ENCODE data around the gene POLA1.

POLA1 gene

GRCh38 chrX:24658421-24658820 lies 35.3 kb upstream of the POLA1 start:
- Histone ChIP-seq H3K36me3 (replicated peaks; ENCODE audit: low read depth, low read length) (no peaks in the 10 kb centered on the region), H2AFZ (ENCODE audit: low read depth, low read length) (no peak overlapping the region), H3K4me2 (ENCODE audit: low read length) (no peak overlapping the region), H4K20me1 (ENCODE audit: insufficient read depth, low read length) (no peaks in the 10 kb centered on the region), H3K79me2 (ENCODE audit: low read length) (no peaks in the 10 kb centered on the region), H3K9ac (ENCODE audit: low read length) (no peak overlapping the region), H3K27ac (ENCODE audit: low read length) (no peak overlapping the region), H3K9me3 (ENCODE audit: insufficient read depth, low read length) (no peaks in the 10 kb centered on the region), H3K4me3 (ENCODE audit: low read length) (no peak overlapping the region), H3K27me3 (ENCODE audit: low read depth, low read length) (0 out of 2 replicates have a peak, but pooled peaks cover 3% of the 10 kb centered on the region), H3K4me1 (ENCODE audit: low read length) (no peaks in the 10 kb centered on the region)
- TF ChIP-seq EZH2phosphoT487 (IDR thresholded peaks at IDR 0.05; ENCODE audit: low read depth) (no peak), CTCF (IDR thresholded peaks at IDR 0.05; ENCODE audit: low read depth, low read length) (no peak)

- Histone ChIP-seq H3K4me1 (ENCODE audit: low read length) (no peaks in the 10 kb centered on the region), H3K27me3 (ENCODE audit: low read depth, low read length) (0 out of 2 replicates have a peak, but pooled peaks cover 3% of the 10 kb centered on the region), H2AFZ (ENCODE audit: low read depth, low read length) (no peak overlapping the region), H3K27ac (ENCODE audit: low read length) (no peak overlapping the region), H3K79me2 (ENCODE audit: low read length) (no peaks in the 10 kb centered on the region), H3K4me3 (ENCODE audit: low read length) (no peak overlapping the region), H4K20me1 (ENCODE audit: insufficient read depth, low read length) (no peaks in the 10 kb centered on the region), H3K9ac (ENCODE audit: low read length) (no peak overlapping the region), H3K4me2 (ENCODE audit: low read length) (no peak overlapping the region), H3K36me3 (replicated peaks; ENCODE audit: low read depth, low read length) (no peaks in the 10 kb centered on the region), H3K9me3 (ENCODE audit: insufficient read depth, low read length) (no peaks in the 10 kb centered on the region)
- TF ChIP-seq CTCF (IDR thresholded peaks at IDR 0.05; ENCODE audit: low read depth, low read length), result no peak
- TF ChIP-seq EZH2phosphoT487 (IDR thresholded peaks at IDR 0.05; ENCODE audit: low read depth), result no peak
Measured at GRCh38 chrX:24659106-24659505, 34.6 kb upstream of the POLA1 start.

GRCh38 chrX:24659646-24660045 lies 34.1 kb upstream of the POLA1 start:
- Histone ChIP-seq H3K4me2 (ENCODE audit: low read length) (no peak overlapping the region), H4K20me1 (ENCODE audit: insufficient read depth, low read length) (no peaks in the 10 kb centered on the region), H3K27me3 (ENCODE audit: low read depth, low read length) (0 out of 2 replicates have a peak, but pooled peaks cover 3% of the 10 kb centered on the region), H3K36me3 (replicated peaks; ENCODE audit: low read depth, low read length) (no peaks in the 10 kb centered on the region), H3K4me1 (ENCODE audit: low read length) (no peaks in the 10 kb centered on the region), H3K27ac (ENCODE audit: low read length) (no peak overlapping the region), H3K79me2 (ENCODE audit: low read length) (no peaks in the 10 kb centered on the region), H2AFZ (ENCODE audit: low read depth, low read length) (no peak overlapping the region), H3K9ac (ENCODE audit: low read length) (no peak overlapping the region), H3K4me3 (ENCODE audit: low read length) (no peak overlapping the region), H3K9me3 (ENCODE audit: insufficient read depth, low read length) (no peaks in the 10 kb centered on the region)
- TF ChIP-seq EZH2phosphoT487 (IDR thresholded peaks at IDR 0.05; ENCODE audit: low read depth), result no peak
- TF ChIP-seq CTCF (IDR thresholded peaks at IDR 0.05; ENCODE audit: low read depth, low read length), result no peak

DNA sequence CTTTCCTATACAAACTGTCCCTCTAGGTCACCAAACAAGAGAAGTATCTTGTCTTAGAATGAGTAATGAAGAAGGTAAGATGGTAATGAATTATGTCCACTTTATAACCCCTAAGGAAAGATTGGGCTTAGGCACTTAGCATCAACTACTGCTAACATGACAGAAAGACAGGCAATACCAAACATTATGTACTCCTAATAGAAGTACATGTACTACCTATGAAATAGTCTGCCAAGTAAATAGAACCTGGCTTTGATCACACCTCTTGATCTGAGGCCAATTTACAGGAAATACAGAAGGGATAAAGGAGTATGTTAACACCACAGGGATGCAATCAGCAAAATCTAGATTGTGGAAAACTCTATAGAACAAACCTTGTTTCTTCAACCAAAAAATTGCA lies 32.4 kb upstream of the POLA1 start:
- no peaks in the 10 kb centered on the region for H4K20me1 ChIP-seq (ENCODE audit: insufficient read depth, low read length)
- no peaks in the 10 kb centered on the region for H3K36me3 ChIP-seq (replicated peaks; ENCODE audit: low read depth, low read length)
- H3K9ac ChIP-seq (ENCODE audit: low read length), result no peak overlapping the region
- no peaks in the 10 kb centered on the region for H3K4me1 ChIP-seq (ENCODE audit: low read length)
- H3K4me2 ChIP-seq (ENCODE audit: low read length), result no peak overlapping the region
- H3K9me3 ChIP-seq (ENCODE audit: insufficient read depth, low read length), result no peaks in the 10 kb centered on the region
- no peak overlapping the region for H3K27ac ChIP-seq (ENCODE audit: low read length)
- no peaks in the 10 kb centered on the region for H3K79me2 ChIP-seq (ENCODE audit: low read length)
- TF ChIP-seq CTCF (IDR thresholded peaks at IDR 0.05; ENCODE audit: low read depth, low read length) (no peak), EZH2phosphoT487 (IDR thresholded peaks at IDR 0.05; ENCODE audit: low read depth) (no peak)
- H3K4me3 ChIP-seq (ENCODE audit: low read length), result no peak overlapping the region
- no peak overlapping the region for H2AFZ ChIP-seq (ENCODE audit: low read depth, low read length)
- 0 out of 2 replicates have a peak, but pooled peaks cover 3% of the 10 kb centered on the region for H3K27me3 ChIP-seq (ENCODE audit: low read depth, low read length)

Data from OCI-LY3 (cell line).